Fibroblast of villous mesenchyme (primary cell): ENCODE data around the gene TEKT3. TPM values are rescaled to one million over a fixed set of nuclear protein-coding genes. Genes with fewer than 3 reads are reported as not detected.
A peak's percentile ranks its signal among the peaks of the same experiment; 100 is the strongest.

ENCODE experiments used
- DNase-seq: peaks from one replicate; pipeline ENCODE4 v3.0.0-alpha.2; 2010; ENCODE audit warnings: low read depth
- H3K4me3 ChIP-seq: 2 replicates; pipeline ENCODE4 v1.5.1; 2011; ENCODE audit warnings: low read depth, mild to moderate bottlenecking, low read length
- CTCF ChIP-seq: IDR thresholded peaks from 2 replicates; pipeline ENCODE4 v1.5.1; 2012; ENCODE audit warnings: low read depth, mild to moderate bottlenecking, low read length; ENCODE audit not compliant: insufficient read depth
- total RNA-seq: library from RNA; depleted of rRNA; stranded (reverse); fragments of >200 nt; gene quantifications from 2 replicates; pipeline ENCODE4 v1.2.3, GENCODE V29; 2012

Gene TEKT3
- total RNA-seq, 1 donor, result not detected

- no peak overlapping the region for H3K4me3 ChIP-seq
These were observed 70.6 kb downstream of the TEKT3 start for GRCh38 chr17:15270628-15271381.

GRCh38 chr17:15269780-15270089 lies 71.7 kb downstream of the TEKT3 start:
- H3K4me3 ChIP-seq, result no peak overlapping the region
- no peak for TF ChIP-seq CTCF
- peak; percentile 78 for DNase-seq

More at GRCh38 chr17:15270628-15271381, 70.6 kb downstream of the TEKT3 start:
- no peak for TF ChIP-seq CTCF
- no peak for DNase-seq

GRCh38 chr17:15269087-15269779 lies 72.2 kb downstream of the TEKT3 start:
- TF ChIP-seq CTCF, result no peak
- H3K4me3 ChIP-seq, result no peak overlapping the region
- no peak for DNase-seq

- no peak for DNase-seq
- H3K4me3 ChIP-seq, result no peak overlapping the region
- no peak for TF ChIP-seq CTCF
These were observed 72.9 kb downstream of the TEKT3 start for GRCh38 chr17:15268461-15268860.

- TF ChIP-seq CTCF, result peak; percentile 12
- no peak for DNase-seq
- no peak overlapping the region for H3K4me3 ChIP-seq
These were observed 73.4 kb downstream of the TEKT3 start for GRCh38 chr17:15267996-15268395.

GRCh38 chr17:15266325-15267125 lies 74.9 kb downstream of the TEKT3 start:
- no peak overlapping the region for H3K4me3 ChIP-seq
- DNase-seq, result no peak
- TF ChIP-seq CTCF, result no peak
